NB4 (cell line): ENCODE results near the gene ADAP1.

Source experiments
- DNase-seq: peaks from one replicate; pipeline ENCODE4 v3.0.0; 2010; ENCODE audit warnings: low read depth
- H3K4me3 ChIP-seq: one replicate; pipeline ENCODE4 v1.5.1; 2011; ENCODE audit warnings: mild to moderate bottlenecking, low read depth, low read length, moderate library complexity
- CTCF ChIP-seq: IDR thresholded peaks from one replicate; pipeline ENCODE4 v1.5.1; 2012; ENCODE audit warnings: low read depth, low read length
- MAX ChIP-seq: IDR thresholded peaks from 2 replicates; pipeline ENCODE4 v1.6.1; 2011; ENCODE audit warnings: low read depth, low read length
- MYC ChIP-seq: IDR thresholded peaks from 2 replicates; pipeline ENCODE4 v1.6.1; 2011; ENCODE audit warnings: low read depth, low read length
- POLR2A ChIP-seq: IDR thresholded peaks from 2 replicates; pipeline ENCODE4 v1.6.1; 2011; ENCODE audit warnings: mild to moderate bottlenecking; ENCODE audit not compliant: insufficient read length; ENCODE audit errors: extremely low read depth

Gene ADAP1

GRCh38 chr7:903921-904755, 50.3 kb downstream of the ADAP1 start:
- peak; percentile 37 for DNase-seq
- H3K4me3 ChIP-seq: peak overlapping the region; percentile 28
- TF ChIP-seq MYC (no peak), POLR2A (no peak), MAX (no peak), CTCF (no peak)

GRCh38 chr7:902996-903395, 51.5 kb downstream of the ADAP1 start:
- TF ChIP-seq POLR2A (no peak), MAX (no peak), MYC (no peak), CTCF (no peak)
- no peak overlapping the region for H3K4me3 ChIP-seq
- no peak for DNase-seq

DNA sequence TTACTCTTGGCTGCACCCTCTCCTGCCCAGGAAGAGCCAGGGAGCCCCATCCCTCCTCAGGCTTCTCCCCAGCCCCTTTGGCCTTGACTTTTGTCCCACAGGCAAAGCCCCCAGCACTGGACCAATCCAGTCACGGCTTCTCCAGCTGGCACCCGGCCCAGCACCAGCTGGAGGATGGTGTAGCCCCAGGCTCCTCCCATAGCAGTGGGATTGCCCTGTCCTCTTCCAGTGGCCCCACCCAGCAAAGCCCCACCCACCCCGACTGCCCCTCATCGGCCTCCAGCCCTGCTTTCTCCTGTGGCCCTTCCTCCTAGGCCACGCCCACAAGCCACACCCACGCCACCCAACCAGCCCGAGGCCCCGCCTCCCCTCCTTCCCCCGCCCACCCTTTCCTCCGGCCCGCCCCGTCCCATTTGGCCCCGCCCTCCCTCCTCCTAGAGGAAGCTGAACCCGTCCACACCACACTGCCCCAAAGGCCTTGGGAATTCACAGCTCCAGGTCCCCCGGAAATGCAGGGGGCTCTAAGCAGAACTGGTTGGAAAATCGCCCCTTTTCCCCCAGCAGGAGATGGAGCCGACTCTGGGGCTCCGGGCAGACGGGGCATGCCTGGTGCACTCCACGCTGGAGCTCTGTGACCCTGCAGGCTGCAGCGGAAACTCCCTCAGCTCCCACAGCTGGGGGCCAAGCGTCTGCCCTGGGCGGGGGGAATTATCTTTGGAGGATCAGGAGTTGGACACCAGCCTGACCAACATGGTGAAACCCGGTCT, 52.9 kb downstream of the ADAP1 start:
- TF ChIP-seq CTCF: no peak
- no peak for TF ChIP-seq MYC
- H3K4me3 ChIP-seq: no peak overlapping the region
- peak; percentile 88 for DNase-seq

- TF ChIP-seq POLR2A: no peak
- no peak for TF ChIP-seq CTCF
- no peak for TF ChIP-seq MAX
- TF ChIP-seq MYC: no peak
- no peak for DNase-seq
- H3K4me3 ChIP-seq: no peak overlapping the region
Measured at GRCh38 chr7:901041-901387, 53.5 kb downstream of the ADAP1 start.

GRCh38 chr7:900331-901040, 54.0 kb downstream of the ADAP1 start:
- no peak for TF ChIP-seq CTCF
- no peak for TF ChIP-seq MYC
- no peak for TF ChIP-seq MAX
- TF ChIP-seq POLR2A: no peak
- no peak for DNase-seq
- no peak overlapping the region for H3K4me3 ChIP-seq
